D721Med (cell line): ENCODE results near the gene CPZ.

Experiments
- DNase-seq: peaks from one replicate; pipeline ENCODE4 v3.0.0; 2011; ENCODE audit warnings: low spot score; ENCODE audit not compliant: insufficient read length
- FAIRE-seq: peaks from 2 replicates; lab custom pipeline; 2011; peaks lifted over from hg19 to GRCh38; lab: Jason Lieb, UNC
- CTCF ChIP-seq: IDR thresholded peaks from 2 replicates; pipeline ENCODE4 v1.5.1; 2012; ENCODE audit warnings: mild to moderate bottlenecking, control low read depth; ENCODE audit not compliant: insufficient read depth; ENCODE audit errors: missing control alignments

Gene CPZ

GRCh38 chr4:8582016-8582415 lies 10.5 kb upstream of the CPZ start:
- DNase-seq (no peak), FAIRE-seq (no peak)
- no peak for TF ChIP-seq CTCF

- FAIRE-seq, result no peak
- no peak for DNase-seq
- TF ChIP-seq CTCF, result no peak
Observed at GRCh38 chr4:8582436-8582835, 10.1 kb upstream of the CPZ start.

- no peak for TF ChIP-seq CTCF
- no peak for DNase-seq
- FAIRE-seq, result no peak
Observed at GRCh38 chr4:8582941-8583654, 9.5 kb upstream of the CPZ start.

- FAIRE-seq, result no peak
- no peak for DNase-seq
- no peak for TF ChIP-seq CTCF
Observed at GRCh38 chr4:8583655-8584025, 8.9 kb upstream of the CPZ start.

- TF ChIP-seq CTCF, result no peak
- FAIRE-seq (no peak), DNase-seq (no peak)
Observed at GRCh38 chr4:8585186-8585585, 7.4 kb upstream of the CPZ start.

- no peak for TF ChIP-seq CTCF
- no peak for DNase-seq
- FAIRE-seq, result no peak
Observed at GRCh38 chr4:8585721-8586212, 6.8 kb upstream of the CPZ start.

GRCh38 chr4:8586246-8586645 lies 6.3 kb upstream of the CPZ start:
- DNase-seq (no peak), FAIRE-seq (no peak)
- no peak for TF ChIP-seq CTCF
